ENCODE data around the gene TCEA3. TPM values are rescaled to one million over a fixed set of nuclear protein-coding genes. Genes with fewer than 3 reads are reported as not detected.

Gene TCEA3
- total RNA-seq, 2 donors from 2014 or later, result 4.7 to 6.1 TPM

DNA sequence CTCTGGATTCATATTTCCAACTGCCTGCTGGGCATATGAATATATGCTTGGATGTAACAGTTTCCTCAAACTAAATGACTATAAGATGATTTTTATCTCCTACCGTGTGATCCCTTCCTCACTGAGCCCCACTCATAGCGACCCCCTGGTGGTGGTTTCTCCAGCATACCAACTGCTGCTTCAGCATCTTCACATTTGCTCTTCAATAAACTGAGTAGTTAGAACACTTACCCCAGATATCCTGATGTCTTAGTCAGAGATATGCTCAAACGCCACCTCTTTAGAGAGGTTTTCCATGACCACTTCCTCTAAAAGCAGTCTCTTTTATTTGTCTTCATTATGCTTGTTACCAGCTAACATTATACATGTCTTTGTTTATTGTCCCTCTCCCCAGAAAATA lies 70.3 kb downstream of the TCEA3 start:
- DNase-seq, result no peak
- H3K4me3 Mint-ChIP-seq, result no peak overlapping the region
- ATAC-seq (replicated peaks in 1 of 2), result peak in 1 of 2 donors; percentile 17
- peaks cover 6% of the 10 kb centered on the region for H3K4me1 Mint-ChIP-seq (ENCODE audit: low read depth)
- no peaks in the 10 kb centered on the region for H3K27me3 Mint-ChIP-seq (ENCODE audit: low read depth)
- peaks cover 2 to 4% of the 10 kb centered on the region in 2 donors for H3K36me3 Mint-ChIP-seq (ENCODE audit: insufficient read depth in 2 of 2)
- H3K9me3 Mint-ChIP-seq, result peaks cover 4 to 7% of the 10 kb centered on the region in 2 donors
- no peak overlapping the region for H3K27ac Mint-ChIP-seq

DNA sequence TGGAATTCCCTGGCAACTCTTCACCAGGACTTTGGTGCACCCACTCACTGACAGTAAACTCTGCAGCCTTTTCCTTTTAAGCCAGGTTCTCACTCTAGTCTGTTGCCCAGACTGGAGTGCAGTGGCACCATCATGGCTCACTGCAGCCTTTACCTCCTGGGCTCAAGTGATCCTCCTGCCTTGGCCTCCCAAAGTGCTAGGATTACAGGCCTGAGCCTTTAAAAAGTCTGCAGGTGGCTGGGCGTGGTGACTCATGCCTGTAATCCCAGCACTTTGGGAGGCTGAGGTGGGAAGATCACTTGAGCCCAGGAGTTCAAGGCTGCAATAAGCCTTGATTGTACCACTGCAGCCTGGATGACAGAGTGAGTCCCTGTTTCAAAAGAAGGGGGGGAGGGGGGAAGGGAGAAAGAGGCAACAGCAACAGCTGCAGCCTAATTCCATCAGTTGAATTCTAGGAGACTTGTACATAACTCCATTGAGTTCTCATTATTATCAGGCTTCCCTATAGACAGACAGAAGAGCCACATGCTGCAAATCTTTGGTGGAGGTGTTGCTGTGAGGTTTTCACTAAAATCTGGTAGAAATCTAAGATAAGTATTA lies 72.4 kb downstream of the TCEA3 start:
- no peak overlapping the region for H3K4me3 Mint-ChIP-seq
- H3K36me3 Mint-ChIP-seq (ENCODE audit: insufficient read depth in 2 of 2), result no peaks in the 10 kb centered on the region
- peaks cover 6% of the 10 kb centered on the region for H3K4me1 Mint-ChIP-seq (ENCODE audit: low read depth)
- H3K9me3 Mint-ChIP-seq, result peaks cover 2% of the 10 kb centered on the region in 2 donors
- ATAC-seq (replicated peaks in 1 of 2) (no peak), DNase-seq (no peak)
- H3K27ac Mint-ChIP-seq, result no peak overlapping the region
- no peaks in the 10 kb centered on the region for H3K27me3 Mint-ChIP-seq (ENCODE audit: low read depth)

DNA sequence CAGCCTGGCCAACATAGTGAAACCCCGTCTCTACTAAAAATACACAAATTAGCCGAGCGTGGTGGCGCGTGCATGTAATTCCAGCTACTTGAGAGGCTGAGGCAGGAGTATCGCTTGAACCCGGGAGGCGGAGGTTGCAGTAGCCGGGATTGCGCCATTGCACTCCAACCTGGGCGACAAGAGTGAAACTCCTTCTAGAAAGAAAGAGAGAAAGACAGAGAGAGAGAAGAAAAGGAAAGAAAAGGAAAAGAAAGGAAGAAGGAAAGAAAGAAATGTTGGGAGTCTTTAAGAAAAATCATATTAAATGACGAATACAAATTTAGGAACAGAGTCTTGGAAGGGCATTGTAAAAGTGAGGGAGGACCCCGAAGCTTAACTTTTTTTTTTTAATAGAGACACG lies 78.6 kb downstream of the TCEA3 start:
- H3K4me1 Mint-ChIP-seq (ENCODE audit: low read depth), result peaks cover 25% of the 10 kb centered on the region
- DNase-seq (no peak), ATAC-seq (replicated peaks in 1 of 2) (no peak)
- H3K36me3 Mint-ChIP-seq (ENCODE audit: insufficient read depth in 2 of 2), result peaks cover 3 to 6% of the 10 kb centered on the region in 2 donors
- H3K4me3 Mint-ChIP-seq, result peak overlapping the region in 1 of 2 donors; percentile 99
- H3K27me3 Mint-ChIP-seq (ENCODE audit: low read depth), result no peaks in the 10 kb centered on the region
- H3K9me3 Mint-ChIP-seq, result no peaks in the 10 kb centered on the region
- H3K27ac Mint-ChIP-seq, result no peak overlapping the region

DNA sequence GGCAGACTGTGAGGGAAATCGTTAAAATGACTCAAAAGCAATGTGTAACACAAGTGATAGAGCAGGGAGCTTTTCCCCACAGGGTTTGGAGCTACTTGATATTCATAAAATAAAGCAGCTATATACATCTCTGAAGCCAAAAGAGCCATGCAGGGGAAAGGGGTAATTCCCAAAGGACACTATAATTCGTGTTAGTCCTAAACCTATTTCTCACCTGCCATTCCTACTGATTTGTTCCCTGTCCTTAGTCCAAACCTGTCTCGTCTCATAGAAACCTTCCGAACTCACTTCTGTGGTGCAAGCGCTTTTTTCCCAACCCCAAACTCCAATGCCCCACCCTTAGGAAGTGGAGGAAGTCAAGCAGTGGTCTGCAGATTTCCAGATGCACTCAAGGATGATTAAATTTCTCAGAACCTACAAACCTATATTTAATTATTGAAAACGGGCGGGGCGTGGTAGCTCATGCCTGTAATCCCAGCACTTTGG lies 79.5 kb downstream of the TCEA3 start:
- H3K36me3 Mint-ChIP-seq (ENCODE audit: insufficient read depth in 2 of 2), result peaks cover 5 to 6% of the 10 kb centered on the region in 2 donors
- H3K27me3 Mint-ChIP-seq (ENCODE audit: low read depth), result no peaks in the 10 kb centered on the region
- no peak for ATAC-seq (replicated peaks in 1 of 2)
- DNase-seq, result no peak
- H3K9me3 Mint-ChIP-seq, result no peaks in the 10 kb centered on the region
- H3K27ac Mint-ChIP-seq, result peak overlapping the region; percentile 95
- H3K4me3 Mint-ChIP-seq, result peak overlapping the region; percentile 97 to 99
- peaks cover 34% of the 10 kb centered on the region for H3K4me1 Mint-ChIP-seq (ENCODE audit: low read depth)

DNA sequence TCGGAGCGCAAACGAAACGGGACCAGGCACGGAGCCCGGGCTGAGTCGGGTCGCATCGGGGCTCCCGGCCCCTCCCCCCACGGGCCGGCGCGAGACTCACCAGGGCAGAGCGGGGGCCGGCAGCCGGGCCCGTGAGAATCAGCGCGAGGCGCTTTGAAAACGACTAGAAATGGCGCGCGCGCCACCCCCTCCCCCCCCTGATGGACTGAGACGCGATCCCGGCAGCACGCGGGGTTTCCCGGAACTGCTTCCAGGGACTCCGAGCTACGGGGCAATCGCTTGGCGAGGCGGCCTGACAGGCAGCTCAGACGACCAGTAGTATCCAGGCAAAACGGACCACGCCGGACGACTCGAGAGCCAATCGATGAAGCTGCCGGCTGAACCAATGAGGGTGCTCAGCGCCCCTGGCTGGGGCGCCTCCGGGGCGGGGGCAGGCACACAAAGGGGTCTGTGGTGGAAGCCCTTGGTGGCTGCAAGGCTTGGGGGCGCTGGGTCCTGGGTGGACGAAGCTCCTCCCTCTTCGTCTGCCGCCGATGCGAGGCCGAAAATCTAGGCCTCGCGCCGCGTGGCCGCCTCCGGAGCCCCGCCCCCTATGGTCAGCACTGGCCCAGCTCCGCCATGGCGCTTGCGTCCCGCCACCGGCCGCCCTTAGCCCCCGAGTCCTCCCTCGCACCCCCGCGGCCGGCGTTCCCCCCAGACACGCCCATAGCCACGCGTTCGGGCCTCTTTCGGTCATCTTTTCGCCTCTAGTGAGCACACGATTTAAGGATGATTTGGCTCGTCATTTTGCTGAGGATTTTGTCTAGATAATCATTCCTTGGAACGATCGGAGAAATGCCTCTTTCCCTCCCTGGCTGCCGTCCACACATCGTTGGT lies 80.2 kb downstream of the TCEA3 start, which contains the start of gene HNRNPR:
Gene HNRNPR (minus strand): TSS at position 174 of the 876 bp plus-strand sequence. CDS start 3,276 bp downstream, outside the sequence.
- Mint-ChIP-seq H3K4me3 (peak within 1 kb of the TSS; percentile 97 to 99), H3K9me3 (no peaks in the 10 kb centered on the region), H3K4me1 (ENCODE audit: low read depth) (peaks cover 40% of the 10 kb centered on the region), H3K27ac (peak within 1 kb of the TSS; percentile 95), H3K27me3 (ENCODE audit: low read depth) (no peaks in the 10 kb centered on the region), H3K36me3 (ENCODE audit: insufficient read depth in 2 of 2) (peaks cover 8 to 9% of the 10 kb centered on the region in 2 donors)
- peak; percentile 97 to 100 for DNase-seq
- ATAC-seq (replicated peaks in 1 of 2), result peak; percentile 96

DNA sequence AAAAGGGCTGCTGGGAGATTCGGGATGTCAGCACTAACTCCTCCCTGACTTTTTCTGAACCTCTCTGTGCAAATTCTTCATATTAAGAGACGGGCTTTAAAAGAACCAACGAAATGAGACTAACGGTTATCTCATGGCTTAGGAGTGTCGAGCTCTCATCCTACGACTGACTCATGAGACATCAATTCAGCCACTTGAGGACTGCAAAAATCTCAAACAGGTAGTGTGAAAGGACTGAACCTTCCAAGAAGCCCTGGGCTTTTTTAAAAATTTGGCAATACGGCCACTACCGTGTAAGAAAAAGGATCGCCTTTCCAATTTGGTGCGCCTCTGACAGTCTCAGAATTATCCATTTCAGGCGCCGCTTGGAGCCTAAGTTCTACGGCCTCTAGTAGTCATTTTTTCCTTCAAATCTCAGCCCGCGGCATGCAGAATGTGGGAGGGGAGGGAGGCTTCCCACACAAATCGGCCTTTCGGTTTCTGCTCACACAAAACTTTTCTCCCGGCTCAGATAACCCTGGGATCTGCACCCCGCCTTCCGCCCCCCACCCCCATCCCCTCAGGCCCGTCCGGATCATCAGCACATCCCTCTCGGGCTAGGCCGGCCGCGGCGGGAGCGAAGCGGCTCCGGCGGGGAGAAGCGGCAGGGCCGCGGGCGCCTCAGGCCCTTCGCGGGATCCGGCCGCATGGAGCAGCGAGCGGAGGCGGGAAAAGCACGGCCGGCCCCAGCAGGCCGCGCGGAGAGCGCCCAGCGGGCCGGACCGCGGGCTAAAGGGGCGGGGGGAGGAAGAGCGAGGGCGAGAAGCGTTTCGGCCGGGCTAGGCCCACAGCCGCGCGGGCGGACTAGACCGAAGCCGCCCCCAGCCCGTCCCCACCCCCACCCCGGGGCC lies 81.1 kb downstream of the TCEA3 start:
- peak overlapping the region; percentile 53 for H3K27ac Mint-ChIP-seq
- DNase-seq (peak; percentile 55 to 67), ATAC-seq (replicated peaks in 1 of 2) (peak; percentile 6 to 19)
- H3K36me3 Mint-ChIP-seq (ENCODE audit: insufficient read depth in 2 of 2), result peaks cover 8 to 12% of the 10 kb centered on the region in 2 donors
- no peaks in the 10 kb centered on the region for H3K9me3 Mint-ChIP-seq
- no peaks in the 10 kb centered on the region for H3K27me3 Mint-ChIP-seq (ENCODE audit: low read depth)
- peaks cover 49% of the 10 kb centered on the region for H3K4me1 Mint-ChIP-seq (ENCODE audit: low read depth)
- peak overlapping the region; percentile 97 to 99 for H3K4me3 Mint-ChIP-seq

DNA sequence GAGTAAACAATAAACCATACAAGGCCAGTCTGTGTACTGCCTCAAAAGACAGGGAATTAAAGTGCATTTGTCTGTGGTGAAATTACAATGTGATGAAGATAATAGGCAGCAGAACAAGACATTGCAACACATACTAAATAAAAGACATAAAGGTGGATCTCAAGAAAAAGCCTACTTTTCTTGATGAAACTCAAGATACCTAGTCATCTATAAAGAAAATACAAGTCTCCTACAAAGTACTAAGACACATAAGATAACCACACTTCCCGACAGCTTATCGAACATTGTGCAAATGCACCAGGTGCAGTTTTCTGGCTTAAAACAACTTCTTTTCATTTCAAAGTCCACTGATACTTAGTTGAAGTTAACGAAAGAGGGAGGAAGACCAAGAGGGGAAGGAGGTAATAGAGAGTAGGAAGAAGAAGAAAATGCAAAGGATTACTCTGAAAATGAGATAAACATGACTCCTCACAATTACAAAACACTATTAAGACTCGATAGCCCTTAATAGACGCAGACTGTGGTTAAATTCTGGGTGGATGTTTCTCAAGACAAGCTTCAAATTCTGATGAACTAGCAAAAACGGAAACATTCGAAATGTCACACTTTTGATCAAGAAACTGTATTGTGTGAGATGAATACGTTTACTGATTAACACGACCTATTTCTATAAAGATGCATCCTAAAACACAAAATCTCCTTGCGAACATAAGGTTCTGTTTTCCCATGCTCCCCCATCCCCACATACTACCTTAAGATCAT lies 82.4 kb downstream of the TCEA3 start:
- Mint-ChIP-seq H3K4me1 (ENCODE audit: low read depth) (peaks cover 61% of the 10 kb centered on the region), H3K27ac (peak overlapping the region; percentile 53), H3K9me3 (no peaks in the 10 kb centered on the region), H3K27me3 (ENCODE audit: low read depth) (no peaks in the 10 kb centered on the region), H3K4me3 (peak overlapping the region; percentile 97 to 99), H3K36me3 (ENCODE audit: insufficient read depth in 2 of 2) (peaks cover 9 to 22% of the 10 kb centered on the region in 2 donors)
- DNase-seq (no peak), ATAC-seq (replicated peaks in 1 of 2) (no peak)

DNA sequence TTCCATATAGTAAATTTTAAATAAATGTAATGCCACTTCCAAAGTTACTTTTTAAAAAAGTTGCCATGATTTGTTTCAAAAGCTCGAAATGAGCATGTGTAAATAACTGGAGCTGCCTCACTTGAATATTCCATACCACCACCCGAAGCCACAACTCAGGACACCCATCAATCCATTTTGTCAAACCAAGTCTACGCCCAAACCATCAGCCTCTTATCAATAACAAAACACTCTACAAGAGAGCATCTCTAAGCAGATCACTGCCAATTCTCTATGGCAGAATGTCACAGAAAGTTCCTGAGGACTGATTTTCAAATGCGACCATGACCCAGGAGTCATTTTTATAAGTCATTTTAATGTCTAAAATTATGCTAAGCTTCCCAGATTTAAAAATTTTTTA lies 84.9 kb downstream of the TCEA3 start:
- Mint-ChIP-seq H3K9me3 (no peaks in the 10 kb centered on the region), H3K27ac (peak overlapping the region; percentile 1), H3K27me3 (ENCODE audit: low read depth) (no peaks in the 10 kb centered on the region), H3K4me1 (ENCODE audit: low read depth) (peaks cover 66% of the 10 kb centered on the region), H3K36me3 (ENCODE audit: insufficient read depth in 2 of 2) (peaks cover 9 to 34% of the 10 kb centered on the region in 2 donors), H3K4me3 (peak overlapping the region; percentile 97 to 99)
- ATAC-seq (replicated peaks in 1 of 2) (no peak), DNase-seq (no peak)

DNA sequence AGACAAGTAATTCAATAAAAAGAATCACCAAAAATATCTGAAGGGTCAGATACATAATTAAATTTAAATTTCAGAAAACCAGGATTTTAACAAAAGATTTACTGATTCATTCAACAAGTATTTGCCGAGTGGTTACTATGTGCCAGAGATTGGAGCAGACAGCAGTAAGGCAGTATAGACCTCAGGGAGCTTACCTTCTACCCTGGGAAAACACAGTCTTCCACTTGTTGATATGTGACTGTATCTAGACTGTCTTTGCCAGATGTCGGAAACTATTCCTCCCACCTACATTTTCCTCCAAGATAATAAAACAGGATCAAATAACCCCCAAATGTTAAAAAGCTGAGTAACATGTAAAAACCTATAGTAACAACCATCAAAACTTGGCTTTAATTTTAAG lies 86.7 kb downstream of the TCEA3 start:
- H3K9me3 Mint-ChIP-seq, result no peaks in the 10 kb centered on the region
- peak overlapping the region; percentile 20 for H3K27ac Mint-ChIP-seq

DNA sequence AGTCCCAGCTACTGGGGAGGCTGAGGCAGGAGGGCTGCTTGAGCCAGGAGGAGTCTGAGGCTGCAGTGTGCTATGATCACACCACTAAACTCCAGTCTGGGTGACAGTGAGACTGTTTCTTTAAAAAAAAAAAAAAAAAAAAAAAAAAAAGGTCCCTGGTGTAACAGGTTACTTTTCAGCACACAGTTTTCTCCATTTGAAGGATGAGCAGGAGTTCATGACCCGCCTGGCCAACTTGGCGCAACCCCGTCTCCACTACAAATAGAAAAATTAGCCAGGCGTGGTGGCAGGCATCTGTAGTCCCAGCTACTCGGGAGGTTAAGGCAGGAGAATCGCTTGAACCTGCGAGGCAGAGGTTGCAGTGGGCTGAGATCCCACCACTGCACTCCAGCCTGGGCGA lies 92.8 kb downstream of the TCEA3 start:
- Mint-ChIP-seq H3K36me3 (ENCODE audit: insufficient read depth in 2 of 2) (peaks cover 14 to 57% of the 10 kb centered on the region in 2 donors), H3K27ac (no peak overlapping the region), H3K4me1 (ENCODE audit: low read depth) (peaks cover 29% of the 10 kb centered on the region), H3K4me3 (no peak overlapping the region), H3K27me3 (ENCODE audit: low read depth) (no peaks in the 10 kb centered on the region), H3K9me3 (no peaks in the 10 kb centered on the region)
- DNase-seq, result no peak
- ATAC-seq (replicated peaks in 1 of 2), result no peak

More for the DNA sequence above, 86.7 kb downstream of the TCEA3 start:
- Mint-ChIP-seq H3K27me3 (ENCODE audit: low read depth) (no peaks in the 10 kb centered on the region), H3K4me1 (ENCODE audit: low read depth) (peaks cover 64% of the 10 kb centered on the region), H3K4me3 (no peak overlapping the region), H3K36me3 (ENCODE audit: insufficient read depth in 2 of 2) (peaks cover 8 to 45% of the 10 kb centered on the region in 2 donors)
- DNase-seq, result no peak
- ATAC-seq (replicated peaks in 1 of 2), result no peak
